Panc1 (cell line): Measurements from ENCODE around the gene CPM.

Experiments
- CTCF ChIP-seq: fragments of 450-650 bp; IDR thresholded peaks from 2 replicates; pipeline ENCODE4 v1.5.1; 2017; ENCODE audit warnings: mild to moderate bottlenecking
- TCF7L2 ChIP-seq: IDR thresholded peaks from 2 replicates; pipeline ENCODE4 v1.6.1; 2011; ENCODE audit warnings: mild to moderate bottlenecking, low read depth, low read length, inconsistent platforms

- TF ChIP-seq CTCF (no peak), TCF7L2 (no peak)
Measured at GRCh38 chr12:68844788-68845695, 87.9 kb downstream of the CPM start.
